GM20431 (cell line): ENCODE results near the gene TMEM169.
"Not testable (repeated sequence)": the region's sequence is repeated elsewhere in the genome, so short reads cannot be mapped to it uniquely, and the experiment has no call there.

Experiments
- in situ Hi-C: fragments of 300-500 bp; cut with MseI, MboI; formaldehyde crosslinking; loops from one replicate; pipeline ENCODE4 v1.15.0; 2020; ENCODE audit warnings: low sequenced_read_pairs; ENCODE audit not compliant: unreplicated experiment

The TMEM169 gene

DNA sequence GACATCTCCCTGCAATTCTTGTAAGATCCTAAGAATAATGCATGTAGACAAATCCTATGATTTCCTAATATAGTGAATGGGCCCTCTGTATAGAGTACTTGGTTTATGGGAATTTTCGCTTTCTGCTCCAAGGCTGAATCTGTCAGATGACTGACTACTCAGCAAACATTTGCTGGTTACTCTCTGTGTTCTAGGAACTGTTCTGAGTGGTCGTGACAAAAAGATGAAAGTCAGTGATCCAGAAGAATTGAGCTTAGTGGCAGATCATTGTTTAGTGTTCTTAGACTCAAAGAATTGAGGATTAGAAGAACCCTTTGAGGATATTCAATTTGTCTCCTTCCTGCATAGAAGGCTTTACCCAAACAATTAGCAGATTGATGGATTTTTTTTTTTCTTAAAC is 37.4 kb downstream of the TMEM169 start:
- in situ Hi-C loops = no loop called here

DNA sequence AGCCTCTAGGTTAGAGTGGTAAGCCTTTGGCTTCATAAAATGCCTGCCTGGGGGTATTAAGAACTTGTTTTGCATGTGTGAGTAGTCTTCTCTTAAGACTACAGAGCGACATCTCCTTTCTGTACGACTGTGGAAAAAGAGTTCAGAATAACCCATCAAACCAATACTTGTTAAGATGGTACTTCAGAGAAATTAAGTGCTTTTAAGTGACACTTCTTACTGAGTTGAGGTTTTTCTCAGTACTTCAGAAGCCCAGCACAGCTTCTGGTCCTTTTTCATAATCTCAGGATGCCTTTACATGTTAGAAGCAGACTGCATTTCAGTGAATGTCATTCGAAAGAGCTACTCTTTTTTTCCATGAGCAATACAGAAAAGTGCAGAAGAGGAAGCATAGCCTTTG is 38.3 kb downstream of the TMEM169 start:
- in situ Hi-C loops = no loop called here

GRCh38 chr2:216121255-216121654 is 39.5 kb downstream of the TMEM169 start:
- in situ Hi-C loops = no loop called here

DNA sequence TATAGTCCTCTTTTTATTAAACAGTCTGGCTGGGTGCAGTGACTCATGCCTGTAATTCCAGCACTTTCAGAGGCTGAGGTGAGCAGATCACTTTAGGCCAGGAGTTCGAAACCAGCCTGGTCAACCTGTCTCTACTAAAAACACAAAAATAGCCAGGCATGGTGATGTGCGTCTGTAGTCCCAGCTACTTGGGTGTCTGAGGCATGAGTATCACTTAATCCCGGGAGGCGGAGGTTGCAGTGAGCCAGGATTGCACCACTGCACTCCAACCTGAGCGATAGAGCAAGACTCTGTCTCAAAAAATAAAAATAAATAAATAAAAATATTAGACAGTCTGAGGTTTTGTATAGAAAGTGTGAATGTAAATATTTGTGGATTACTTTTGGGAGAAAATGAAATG is 45.2 kb downstream of the TMEM169 start:
- in situ Hi-C loops = no loop called here

DNA sequence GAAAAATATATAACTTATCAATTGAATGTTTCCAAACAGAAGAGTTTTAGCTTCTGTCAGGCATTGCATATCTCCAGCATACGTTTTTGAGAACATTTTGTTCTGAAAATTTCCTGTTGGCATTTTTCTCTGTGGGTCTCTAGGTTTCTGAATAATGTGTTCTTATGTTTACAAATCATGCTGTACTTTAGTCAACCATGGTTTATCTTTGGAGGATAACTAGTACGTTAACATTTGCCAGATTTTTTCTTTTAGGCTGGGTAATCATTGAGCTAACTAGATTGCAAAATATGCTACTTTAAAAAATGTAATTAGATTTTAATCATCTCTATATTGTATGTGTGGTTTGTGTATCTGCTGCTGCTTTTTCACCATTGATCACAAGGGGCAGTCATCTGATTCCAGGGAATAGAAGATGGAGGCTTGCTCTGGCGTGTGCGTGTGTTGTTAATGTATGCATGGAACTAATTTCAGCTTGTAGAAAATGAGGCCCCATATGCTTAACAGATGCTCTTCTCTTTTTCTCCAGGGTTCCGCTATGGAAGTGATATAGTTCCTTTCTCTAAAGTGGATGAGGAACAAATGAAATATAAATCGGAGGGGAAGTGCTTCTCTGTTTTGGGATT is 48.7 kb downstream of the TMEM169 start:
- in situ Hi-C loops = no loop called here

GRCh38 chr2:216131175-216131926 is 49.6 kb downstream of the TMEM169 start:
- in situ Hi-C loops = no loop called here

DNA sequence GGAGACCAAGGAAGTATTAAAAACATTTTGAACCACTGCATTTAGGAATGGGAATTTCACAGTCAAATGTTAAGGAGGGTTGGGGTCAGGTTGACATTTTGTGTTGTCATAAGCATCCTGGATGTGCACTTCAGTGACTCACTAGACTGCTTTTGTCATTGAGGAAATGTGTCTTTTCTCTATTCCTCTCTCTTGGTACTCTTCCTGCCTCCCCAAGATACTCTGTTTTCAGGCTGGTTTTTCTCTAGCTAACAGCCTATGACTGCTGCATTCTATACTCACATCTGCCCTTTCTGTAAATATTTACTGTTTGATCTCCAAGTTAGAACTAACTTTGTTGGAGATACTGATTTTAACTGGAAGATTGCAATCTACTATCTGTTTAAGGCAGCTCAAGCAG is 50.9 kb downstream of the TMEM169 start:
- in situ Hi-C loops = no loop called here

DNA sequence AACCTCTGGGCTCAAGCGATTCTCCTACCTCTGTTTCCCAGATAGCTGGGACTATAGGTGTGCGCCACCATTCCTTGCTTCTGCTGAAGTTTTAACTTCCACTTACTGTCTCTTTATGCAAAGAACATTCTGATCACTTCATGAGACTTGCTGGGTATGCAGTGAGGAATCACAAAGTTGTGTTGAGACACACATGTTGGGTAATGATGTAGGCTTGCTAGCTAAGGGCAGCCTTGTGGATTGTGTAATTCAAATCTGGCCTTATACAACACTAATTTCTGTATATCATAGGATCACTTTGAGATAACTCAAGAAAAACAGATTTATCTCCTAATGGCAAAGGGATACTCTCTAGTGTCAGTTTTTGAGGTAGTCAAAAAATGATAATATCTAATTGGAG is 51.7 kb downstream of the TMEM169 start:
- in situ Hi-C loops = no loop called here

GRCh38 chr2:216134958-216135541 is 53.3 kb downstream of the TMEM169 start:
- in situ Hi-C loops = no loop called here

DNA sequence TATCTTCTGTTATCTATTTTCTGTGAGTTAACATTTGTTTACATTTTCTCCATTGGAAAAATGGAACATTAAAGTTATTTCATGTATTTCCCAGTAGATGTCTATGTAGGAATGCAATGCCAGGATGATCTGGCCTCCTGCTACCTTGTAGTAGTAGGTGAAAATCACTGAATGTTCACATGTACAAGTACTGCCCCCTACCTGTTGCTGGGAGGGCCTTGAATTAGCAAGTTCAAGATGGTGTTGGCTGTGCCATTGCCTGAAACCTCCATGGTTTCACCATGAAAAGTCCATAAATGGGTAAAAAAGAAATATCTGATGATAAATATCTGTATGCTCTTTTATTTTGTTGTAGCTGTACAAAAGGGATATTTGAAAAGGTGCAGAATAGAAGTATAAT is 58.2 kb downstream of the TMEM169 start:
- in situ Hi-C loops = no loop called here

- in situ Hi-C loops = not testable (repeated sequence)
These were observed 59.8 kb downstream of the TMEM169 start for GRCh38 chr2:216141516-216141915.

DNA sequence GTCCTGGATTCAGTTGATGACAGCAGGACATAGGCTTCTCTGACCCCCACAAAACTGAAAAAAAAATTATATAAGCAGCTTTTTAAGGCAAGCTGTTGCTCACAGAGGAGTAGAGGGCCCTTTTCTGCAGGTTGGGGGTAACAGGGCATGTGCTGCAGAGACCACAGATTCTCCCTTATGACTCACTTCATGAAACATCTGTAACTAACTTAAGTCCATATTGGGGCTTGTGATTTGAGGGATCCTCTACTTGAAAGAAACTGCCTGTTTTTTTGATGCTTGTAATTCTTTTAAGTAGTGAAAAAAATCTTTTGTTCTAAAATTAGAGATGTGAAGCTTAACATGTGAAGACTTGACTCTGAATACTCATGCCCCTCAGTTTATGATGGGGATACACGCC is 60.8 kb downstream of the TMEM169 start:
- in situ Hi-C loops = no loop called here

- in situ Hi-C loops = no loop called here
These were observed 62.7 kb downstream of the TMEM169 start for GRCh38 chr2:216144372-216144771.

GRCh38 chr2:216144857-216145256 is 63.1 kb downstream of the TMEM169 start:
- in situ Hi-C loops = no loop called here

DNA sequence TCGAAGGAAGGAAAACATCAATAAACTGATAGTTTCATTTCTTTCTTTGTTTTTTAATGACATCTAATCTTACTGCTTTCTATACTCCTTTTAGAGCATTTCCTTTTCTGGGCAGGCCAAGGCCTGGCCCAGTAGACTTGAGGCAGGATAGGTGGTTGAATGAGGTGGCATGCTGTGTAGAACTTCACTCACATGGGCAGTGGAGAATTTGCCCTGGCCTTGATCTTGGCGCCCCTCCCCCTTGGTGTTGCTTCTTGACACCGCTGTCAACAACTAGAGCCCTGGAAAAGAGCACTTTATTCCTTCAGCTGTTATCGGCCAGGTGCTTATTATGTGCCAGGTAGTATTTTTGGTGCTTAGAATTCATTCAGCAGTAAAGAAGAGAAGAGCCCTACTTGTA is 64.9 kb downstream of the TMEM169 start:
- in situ Hi-C loops = no loop called here

DNA sequence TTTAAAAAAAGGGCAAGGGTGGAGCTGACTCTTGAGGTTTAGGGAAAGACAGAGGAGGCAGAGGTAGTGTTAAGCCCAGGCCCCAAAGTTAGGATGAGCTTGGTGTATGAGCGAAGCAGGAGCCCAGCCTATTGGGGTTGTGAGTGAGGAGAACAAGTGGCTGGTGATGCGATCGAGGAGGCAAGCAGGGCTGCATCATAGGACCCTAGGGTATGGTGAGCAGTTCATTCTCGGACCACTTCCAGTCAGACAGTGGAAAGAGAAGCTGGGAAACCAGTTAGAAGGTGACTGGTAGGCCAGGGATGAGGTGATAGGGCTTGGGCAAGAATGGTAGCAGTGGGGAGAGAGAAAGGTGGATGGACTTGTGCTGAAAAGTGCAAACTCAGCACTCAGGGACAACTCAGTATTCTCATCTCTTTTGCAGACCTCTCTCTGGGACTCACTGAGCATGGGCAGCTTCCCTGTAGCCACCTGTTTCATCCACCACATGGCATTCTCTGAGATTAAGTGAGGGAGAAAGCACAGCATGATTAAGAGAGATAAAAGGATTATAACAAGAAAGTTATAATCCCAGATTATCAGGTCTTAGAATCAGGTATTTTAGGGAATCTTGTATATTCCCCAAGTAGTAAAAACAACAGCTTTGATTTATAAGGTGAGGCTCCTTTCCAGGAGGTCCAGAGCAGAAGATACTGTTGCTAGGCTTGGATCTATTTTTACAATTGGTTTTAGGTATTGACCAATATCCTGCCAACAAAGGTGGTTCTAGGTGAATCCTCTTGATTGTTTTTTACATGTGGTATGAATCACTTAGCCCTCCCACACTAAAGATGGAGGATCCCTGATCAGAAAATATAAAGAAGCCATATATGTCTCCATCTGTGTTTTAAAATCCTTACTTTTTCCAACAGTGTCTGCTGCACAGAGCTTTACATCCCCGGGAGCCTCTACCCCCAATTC is 65.7 kb downstream of the TMEM169 start:
- in situ Hi-C loops = no loop called here

GRCh38 chr2:216148983-216149382 is 67.3 kb downstream of the TMEM169 start:
- in situ Hi-C loops = no loop called here

GRCh38 chr2:216149741-216150140 is 68.0 kb downstream of the TMEM169 start:
- in situ Hi-C loops = no loop called here

DNA sequence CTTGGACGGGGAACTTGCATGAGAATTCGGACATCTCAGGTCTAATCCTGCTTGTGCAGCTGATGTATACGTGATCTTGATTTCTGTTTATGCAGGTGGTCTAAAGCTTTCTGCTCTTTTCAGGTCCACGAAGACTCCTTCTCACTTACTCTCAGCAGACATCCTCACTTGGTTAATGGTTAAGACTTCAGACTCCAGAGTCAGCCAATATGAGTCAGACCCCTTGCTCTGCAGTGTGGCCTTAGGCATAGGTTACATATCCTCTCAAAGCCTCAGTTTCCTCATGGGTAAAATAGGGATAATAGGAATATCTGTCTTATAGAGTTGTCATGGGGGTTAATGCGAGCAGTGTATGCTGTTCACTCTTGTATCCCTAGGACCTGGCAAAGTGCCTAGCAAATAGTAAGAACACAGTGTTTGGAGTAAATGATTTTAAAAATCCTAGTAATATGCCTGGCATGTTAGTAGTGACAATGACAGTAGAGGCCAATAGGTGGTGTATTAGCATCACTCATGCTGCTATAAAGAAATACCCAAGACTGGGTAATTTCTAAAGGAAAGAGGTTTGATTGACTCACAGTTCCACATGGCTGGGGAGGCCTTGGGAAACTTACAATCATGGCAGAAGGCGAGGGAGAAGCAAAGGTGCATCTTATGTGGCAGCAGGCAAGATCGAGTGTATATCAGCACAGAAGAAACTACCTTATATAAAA is 69.8 kb downstream of the TMEM169 start:
- in situ Hi-C loops = no loop called here
